HG02973 (cell line): ENCODE data around the gene SMG7.

Experiments used
- ATAC-seq: cut with Tn5 transposase; IDR thresholded peaks from one replicate; pipeline ENCODE4 v1.9.1; 2021; ENCODE audit warnings: moderate library complexity; ENCODE audit not compliant: unreplicated experiment

The SMG7 gene

DNA sequence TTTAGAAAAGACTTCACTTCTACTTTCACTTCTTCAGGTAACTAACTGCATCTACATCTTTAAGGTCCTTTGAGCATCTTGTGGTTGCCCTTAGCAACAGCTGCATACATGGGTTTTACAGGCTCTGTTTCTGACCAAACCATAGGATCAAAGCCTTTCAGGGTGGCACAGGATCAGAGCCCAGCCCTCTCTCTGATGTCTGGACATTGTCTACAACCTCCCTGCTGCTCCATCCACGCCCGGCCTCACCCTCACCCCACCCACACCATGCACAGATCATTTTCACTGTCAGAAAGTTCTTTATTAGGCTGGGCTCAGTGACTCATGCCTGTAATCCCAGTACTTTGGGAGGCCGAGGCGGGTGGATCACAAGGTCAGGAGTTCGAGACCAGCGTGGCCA is 112.7 kb downstream of the SMG7 start:
- ATAC-seq: peak; percentile 48

DNA sequence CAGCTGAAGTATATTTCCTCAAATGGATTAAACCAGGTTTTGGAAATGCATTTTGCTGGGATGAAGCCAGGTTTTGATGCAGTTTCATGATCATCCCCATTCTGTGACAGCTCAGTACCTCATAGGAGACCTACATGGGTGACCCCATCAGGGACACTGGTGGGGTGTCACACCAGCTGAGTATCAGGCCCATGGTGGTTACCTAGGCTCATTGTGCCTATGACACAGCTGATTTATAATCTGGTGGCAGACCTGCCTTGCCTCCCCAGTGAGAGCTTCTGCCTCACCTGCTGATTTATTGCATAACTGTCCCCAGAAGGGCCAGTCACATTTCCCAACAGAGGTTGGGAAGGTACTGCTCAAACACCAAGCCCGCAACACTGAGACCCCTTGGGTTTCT is 114.2 kb downstream of the SMG7 start:
- ATAC-seq: no peak

DNA sequence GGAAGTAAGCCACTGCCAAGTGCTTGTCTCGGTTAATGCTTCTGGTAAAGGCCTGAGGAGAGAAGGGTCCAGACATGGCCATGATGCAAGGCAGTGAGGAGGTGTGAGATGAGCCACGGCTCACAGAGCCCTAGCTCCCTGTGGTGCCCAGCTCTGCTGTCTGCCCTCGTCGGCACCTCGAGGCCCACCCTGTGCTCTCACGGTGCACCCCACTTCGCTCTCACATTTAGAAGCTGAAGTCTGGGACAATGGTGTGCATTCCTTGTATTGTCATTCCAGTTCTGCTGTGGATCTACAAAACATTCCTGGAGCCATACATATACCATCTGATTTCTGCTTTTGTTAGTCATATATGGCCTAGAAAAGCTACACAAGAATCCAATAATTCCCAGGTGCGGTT is 114.6 kb downstream of the SMG7 start:
- ATAC-seq: no peak

DNA sequence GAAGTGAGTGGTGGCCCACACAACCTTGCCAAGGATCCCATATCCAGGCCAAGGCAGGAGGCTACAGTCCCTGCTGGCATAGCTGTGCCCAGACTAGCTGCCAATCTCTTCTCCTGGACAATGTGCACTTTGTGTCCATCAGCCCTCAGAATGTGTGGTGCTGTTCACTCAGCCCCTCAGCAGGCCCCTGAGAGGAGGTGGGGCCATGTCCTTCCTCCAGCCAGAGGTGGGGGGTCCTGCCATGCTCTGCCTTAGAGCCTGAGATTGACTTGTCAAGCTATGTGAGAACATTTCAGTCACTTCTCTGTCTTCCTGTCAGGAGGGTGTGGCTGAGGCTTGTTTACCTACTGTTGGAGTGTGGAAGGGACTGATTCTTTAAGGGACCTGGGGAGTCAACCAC is 116.5 kb downstream of the SMG7 start:
- ATAC-seq: no peak

DNA sequence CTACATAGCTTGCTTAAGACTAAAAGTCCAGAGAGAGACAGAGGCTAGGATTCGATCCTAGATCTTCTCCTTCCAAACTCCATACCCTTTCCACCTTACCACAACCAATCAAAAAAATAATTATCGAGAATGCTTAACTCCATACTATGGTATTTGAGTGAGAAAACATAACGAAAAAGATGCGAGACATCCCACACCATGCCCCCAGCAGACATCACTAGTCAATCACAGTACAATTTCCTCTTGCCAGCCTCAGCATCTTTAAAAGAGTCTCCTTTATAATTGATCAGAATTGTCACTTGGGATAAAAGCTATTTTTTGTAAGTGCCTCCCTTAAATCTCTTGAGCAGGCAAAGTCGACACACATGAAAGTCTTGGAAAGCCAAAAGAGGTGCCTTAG is 117.1 kb downstream of the SMG7 start:
- no peak for ATAC-seq

DNA sequence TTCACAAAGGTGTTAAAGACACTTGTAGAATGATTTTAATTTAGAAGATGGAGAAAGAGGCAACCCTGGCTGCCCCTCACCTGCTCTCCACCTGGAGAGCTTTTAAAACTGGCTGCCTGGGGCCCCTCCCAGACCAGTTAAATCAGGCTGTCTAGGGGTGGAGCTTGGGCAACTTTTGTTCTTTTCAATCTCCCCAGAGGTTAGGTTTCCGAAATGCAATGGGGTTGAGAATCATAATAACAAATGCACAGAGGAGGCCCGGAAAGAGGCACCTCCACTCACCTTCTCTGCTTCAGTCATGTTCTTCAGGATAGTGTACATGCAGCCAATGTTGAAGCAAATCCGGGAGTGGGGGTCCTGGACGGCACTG is 117.6 kb downstream of the SMG7 start:
- no peak for ATAC-seq

DNA sequence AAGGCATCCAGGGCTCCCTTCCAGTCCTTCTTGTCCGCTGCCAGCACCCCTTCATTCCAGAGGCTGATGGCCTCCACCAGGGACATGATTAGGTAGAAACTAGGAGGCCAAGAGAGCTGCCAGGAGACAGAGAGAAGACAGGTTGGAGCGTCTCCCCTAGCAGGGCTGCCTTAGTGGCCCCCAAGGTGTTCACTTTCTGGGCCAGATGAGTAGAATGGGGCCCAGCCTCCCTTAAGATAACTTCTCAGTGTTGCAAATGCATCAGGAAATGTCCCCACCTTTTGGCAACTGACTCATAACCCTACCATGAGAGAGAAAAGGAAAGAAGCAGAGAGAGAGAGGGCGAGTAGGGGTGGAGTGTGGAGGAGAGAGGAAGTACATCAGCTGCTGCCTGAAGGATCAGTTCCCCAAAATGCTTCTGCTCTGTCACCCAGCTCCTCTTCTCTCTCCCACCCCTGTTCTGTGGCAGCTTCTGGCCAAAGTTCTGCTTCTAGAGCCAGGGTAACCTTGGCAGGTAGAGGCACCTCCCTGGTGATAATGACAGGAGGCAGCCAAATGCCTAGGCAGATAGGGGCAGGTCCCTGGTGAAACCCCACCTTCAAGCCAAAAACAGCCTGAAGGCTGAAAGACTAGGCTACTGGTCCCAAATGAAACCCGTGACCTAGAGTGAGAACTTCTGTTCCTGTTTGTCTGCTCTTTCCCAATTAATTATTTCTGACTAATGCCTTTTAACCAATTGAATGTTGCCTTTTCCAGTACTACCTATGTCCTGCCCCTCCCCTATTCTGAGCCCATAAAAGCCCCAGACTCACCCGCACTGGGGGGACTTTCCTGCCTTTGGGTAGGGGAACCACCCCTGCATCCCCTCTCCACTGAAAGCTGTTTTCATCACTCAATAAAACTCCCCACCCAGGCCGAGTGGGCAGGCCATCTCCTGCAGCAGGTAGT is 118.2 kb downstream of the SMG7 start, which contains the start of gene NCF2:
Gene NCF2 (minus strand): TSS at position 216 of the 948 bp plus-strand sequence. CDS start 130 bp downstream, at position 86.
- ATAC-seq: peak; percentile 83

DNA sequence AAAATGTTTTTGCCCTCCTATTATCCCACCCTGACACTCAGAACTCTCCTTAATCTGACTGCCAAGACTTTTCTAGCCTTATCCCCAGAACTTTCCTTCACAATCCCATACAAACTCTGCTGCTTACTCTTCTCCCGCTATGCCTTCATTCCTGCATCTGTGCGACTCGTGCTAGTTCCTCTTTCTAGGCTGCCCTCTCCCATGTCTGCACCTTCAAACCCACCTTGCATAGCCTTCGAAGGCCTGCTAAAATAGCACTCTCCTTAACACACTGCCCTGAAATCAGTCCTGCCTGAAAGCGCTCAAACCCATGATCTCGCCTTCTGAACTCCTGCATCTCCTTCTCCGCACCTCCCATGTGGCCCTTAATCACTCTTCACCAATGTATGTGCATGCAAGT is 120.4 kb downstream of the SMG7 start:
- no peak for ATAC-seq

DNA sequence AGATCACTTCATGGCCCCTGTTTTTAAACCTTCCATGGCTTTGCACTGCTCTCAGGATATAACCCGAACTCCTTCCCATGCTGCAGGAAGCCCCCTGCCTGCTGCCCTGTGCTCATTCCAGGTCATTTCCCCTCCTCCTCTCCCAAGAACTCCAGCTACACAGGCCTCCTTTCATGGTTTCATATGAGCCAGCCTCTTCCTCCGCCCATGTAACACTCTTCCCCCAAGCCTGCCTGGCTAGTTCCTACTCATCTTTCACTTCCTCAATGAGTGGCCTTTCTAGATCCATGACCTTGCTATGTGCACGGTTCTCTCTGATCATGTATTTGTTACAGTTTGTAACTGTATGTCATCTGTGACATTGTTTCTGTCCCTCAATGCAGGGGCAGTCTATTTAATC is 121.1 kb downstream of the SMG7 start:
- ATAC-seq: peak; percentile 51

DNA sequence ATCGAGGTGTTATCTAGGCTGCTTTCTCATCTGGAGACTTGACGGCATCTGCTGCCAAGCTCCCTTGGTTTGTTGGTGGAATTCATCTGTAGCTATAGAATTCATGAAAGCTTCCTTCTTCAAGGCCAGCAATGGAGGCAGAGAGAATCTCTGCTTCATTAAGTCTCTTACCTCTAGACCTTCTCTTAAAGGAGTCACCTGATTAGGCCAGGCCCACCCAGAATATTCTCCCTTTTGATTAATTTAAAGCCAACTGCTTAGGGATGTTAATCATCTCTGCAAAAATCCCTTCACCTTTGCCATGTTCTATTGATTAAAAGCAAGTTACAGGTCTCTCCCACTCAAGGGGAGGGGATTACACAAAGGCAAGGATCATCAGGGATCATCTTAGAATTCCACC is 123.2 kb downstream of the SMG7 start:
- ATAC-seq: no peak

DNA sequence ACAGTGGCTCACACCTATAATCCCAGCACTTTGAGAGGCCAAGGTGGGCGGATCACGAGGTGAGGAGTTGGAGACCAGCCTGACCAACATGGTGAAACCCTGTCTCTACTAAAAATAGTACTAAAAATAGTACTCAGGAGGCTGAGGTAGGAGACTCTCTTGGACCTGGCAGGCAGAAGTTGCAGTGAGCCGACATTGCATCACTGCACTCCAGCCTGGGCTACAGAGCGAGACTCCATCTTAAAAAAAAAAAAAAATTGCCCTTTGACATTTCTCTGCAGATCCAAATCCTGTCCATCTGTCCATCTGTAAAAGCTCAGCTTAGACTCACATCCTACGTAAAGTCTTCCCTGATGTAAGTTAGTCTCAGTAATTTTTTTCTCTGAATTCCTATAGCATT is 124.2 kb downstream of the SMG7 start:
- no peak for ATAC-seq

DNA sequence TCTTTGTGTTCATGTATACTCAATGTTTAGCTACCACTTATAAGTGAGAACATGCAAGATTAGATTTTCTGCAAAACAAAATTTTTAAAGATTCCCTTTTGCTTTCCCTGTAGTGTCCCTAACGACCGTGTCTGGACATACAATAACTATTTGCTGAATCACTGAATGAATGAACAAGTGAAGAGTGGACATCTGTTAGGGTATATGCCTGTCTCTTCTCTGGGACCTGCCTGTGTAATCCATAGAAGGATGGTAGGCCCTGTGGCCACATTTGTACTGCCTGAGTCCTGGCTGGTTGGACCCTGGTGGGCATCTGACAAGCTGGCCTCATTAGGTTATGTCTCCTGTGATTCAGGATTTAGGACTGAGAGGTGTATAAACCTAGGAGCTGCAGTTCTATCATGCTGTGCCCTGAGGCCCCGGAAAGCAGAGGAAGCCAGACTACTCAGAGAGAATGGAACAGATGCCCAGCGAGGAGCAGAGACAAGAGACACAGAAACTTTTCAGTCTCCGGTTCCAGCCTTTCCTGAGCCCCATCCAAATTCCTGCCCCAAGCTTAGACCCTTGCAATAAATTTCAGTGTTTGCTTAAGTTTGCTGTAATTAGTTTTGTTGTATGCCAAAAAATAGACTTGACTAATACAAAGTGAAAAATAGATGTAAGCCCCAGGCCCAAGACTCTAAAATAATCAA is 125.5 kb downstream of the SMG7 start:
- ATAC-seq: no peak

DNA sequence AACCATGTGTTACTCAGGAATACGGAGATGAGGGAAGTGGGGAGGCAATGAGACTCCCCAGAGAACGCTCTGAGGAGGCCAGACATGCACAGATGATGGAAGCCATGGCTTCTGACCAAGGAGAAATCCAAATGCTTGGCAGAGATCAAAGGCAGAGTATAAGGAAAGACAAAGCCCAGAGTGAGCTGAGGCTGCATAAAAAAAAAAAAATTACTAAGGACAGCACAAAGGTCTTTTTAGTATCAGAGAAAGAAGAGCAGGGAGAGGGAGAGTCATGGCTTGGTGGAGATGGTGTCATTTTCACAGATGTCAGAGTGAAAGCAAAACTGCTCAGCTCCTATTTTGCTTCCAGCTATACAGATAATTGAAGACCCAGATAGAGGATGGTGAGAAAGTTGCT is 126.1 kb downstream of the SMG7 start:
- peak; percentile 78 for ATAC-seq

DNA sequence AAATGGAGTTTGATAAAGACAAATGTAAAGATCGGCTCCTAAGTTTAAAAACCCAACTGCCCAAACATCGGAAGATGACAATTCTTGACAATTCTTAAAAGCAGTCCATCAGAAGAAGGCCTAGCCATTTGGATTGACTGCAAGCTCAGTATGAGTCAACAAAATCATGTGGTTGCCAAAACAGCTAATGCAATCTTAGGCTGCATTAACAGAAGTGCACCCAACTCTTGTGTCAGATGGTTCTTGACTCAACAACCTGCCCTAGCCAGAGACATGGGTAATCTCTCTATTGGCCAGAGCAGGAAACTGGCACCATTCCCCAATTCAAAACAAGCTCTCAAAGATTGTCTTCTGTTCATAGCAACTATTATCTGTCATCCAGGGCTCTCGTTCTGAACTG is 127.8 kb downstream of the SMG7 start:
- ATAC-seq: no peak

DNA sequence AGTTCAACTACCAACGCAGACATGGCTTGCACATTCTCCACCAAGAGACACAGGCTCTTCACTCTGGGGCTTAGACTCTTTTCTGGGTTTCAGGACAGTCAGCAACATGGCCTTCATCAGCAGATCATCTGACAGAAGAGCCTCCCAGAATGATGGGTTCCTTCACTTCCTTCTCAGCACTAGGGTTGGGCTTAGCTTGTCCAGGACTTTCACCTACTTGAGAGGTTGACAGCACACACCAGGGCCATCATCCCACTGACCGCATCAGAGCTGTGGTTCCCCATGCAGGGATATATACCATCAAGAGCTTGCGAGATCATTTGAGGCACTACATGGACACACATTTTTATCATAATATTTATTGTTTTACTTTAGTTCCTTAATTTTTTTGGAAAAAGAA is 128.3 kb downstream of the SMG7 start:
- ATAC-seq: no peak

DNA sequence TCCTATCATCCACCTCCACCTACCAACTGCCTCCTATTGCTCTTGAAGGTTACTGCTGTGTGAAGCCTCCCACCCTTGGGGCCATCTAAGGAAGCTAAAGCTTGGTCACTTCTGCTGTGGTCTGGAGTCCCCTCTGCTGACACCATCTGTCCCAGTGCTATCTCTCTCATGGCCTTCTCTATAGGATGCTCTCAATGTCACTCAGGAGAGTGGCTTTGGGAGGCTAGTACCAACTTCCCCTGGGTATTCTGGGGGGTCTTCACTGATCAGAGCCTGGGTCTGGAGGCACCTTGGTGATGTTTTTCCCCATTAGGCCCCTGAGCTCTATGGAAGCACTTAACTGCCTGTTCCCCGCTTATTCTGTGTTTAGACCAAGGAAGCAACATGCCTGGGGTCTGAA is 130.2 kb downstream of the SMG7 start:
- no peak for ATAC-seq
